PC-3 (cell line): ENCODE data around the gene MGLL. TPM values are rescaled to one million over a fixed set of nuclear protein-coding genes. Genes with fewer than 3 reads are reported as not detected.
"Not testable (repeated sequence)": the region's sequence is repeated elsewhere in the genome, so short reads cannot be mapped to it uniquely, and the experiment has no call there.

ENCODE experiments used
- ATAC-seq: fragments of 200-7000 bp; cut with Tn5 transposase; 2 replicates; pipeline ENCODE4 v1.9.1; 2020; ENCODE audit warnings: mild to moderate bottlenecking, moderate library complexity
- BruUV-seq: library from RNA; stranded (reverse); fragments of 400-500 nt; replicated peaks from 2 replicates; lab custom pipeline; 2021; lab: Mats Ljungman, UMichigan
- CTCF ChIA-PET: fragments of 300-600 bp; sonication (Branson Sonifier 250); formaldehyde crosslinking; loops from one replicate; lab custom pipeline; 2022; ENCODE audit warnings: antibody characterized with exemption; lab: Charles Lee
- POLR2A ChIA-PET: fragments of 300-600 bp; sonication (Branson Sonifier 250); formaldehyde crosslinking; loops from one replicate; lab custom pipeline; 2022; ENCODE audit warnings: antibody characterized with exemption; ENCODE audit not compliant: unreplicated experiment; lab: Charles Lee
- DNase-seq: peaks from one replicate; pipeline ENCODE4 v3.0.0-alpha.2; 2015
- H2AFZ ChIP-seq: fragments of 300-600 bp; sonication (generic); 2 replicates; pipeline ENCODE4 v1.6.0; 2016; ENCODE audit warnings: antibody characterized with exemption, low read length
- H3F3A ChIP-seq: fragments of 300-600 bp; sonication (generic); one replicate; pipeline ENCODE4 v1.6.0; 2017; ENCODE audit warnings: antibody characterized with exemption, low read length, control low read depth, mild to moderate bottlenecking; ENCODE audit not compliant: unreplicated experiment
- H3K27ac ChIP-seq: fragments of 300-600 bp; sonication (generic); 2 replicates; pipeline ENCODE4 v1.5.1; 2016; ENCODE audit warnings: mild to moderate bottlenecking, low read length
- H3K27me3 ChIP-seq: fragments of 300-600 bp; sonication (generic); 2 replicates; pipeline ENCODE4 v1.6.1; 2016; ENCODE audit warnings: low read length, mixed read lengths
- H3K36me3 ChIP-seq: fragments of 300-600 bp; sonication (generic); 2 replicates; pipeline ENCODE4 v1.6.1; 2016; ENCODE audit warnings: low read depth, mixed run types, low read length, mixed read lengths
- H3K4me1 ChIP-seq: fragments of 300-600 bp; sonication (generic); 2 replicates; pipeline ENCODE4 v1.5.1; 2016; ENCODE audit warnings: low read length; ENCODE audit not compliant: insufficient read depth
- H3K4me2 ChIP-seq: fragments of 300-600 bp; sonication (generic); 2 replicates; pipeline ENCODE4 v1.6.0; 2016; ENCODE audit warnings: low read length
- H3K4me3 ChIP-seq: fragments of 300-600 bp; sonication (generic); 2 replicates; pipeline ENCODE4 v1.5.1; 2016; ENCODE audit warnings: mild to moderate bottlenecking, low read length, mixed read lengths
- H3K79me2 ChIP-seq: fragments of 300-600 bp; sonication (generic); 2 replicates; pipeline ENCODE4 v1.6.1; 2017; ENCODE audit warnings: low read length, mixed read lengths
- H3K9ac ChIP-seq: fragments of 300-600 bp; sonication (generic); 2 replicates; pipeline ENCODE4 v1.6.0; 2016; ENCODE audit warnings: mild to moderate bottlenecking, low read length
- H3K9me2 ChIP-seq: fragments of 300-600 bp; sonication (generic); replicated peaks from 2 replicates; pipeline ENCODE4 v1.6.1; 2016; ENCODE audit warnings: mixed run types, low read length, mixed read lengths
- H3K9me3 ChIP-seq: fragments of 300-600 bp; sonication (generic); 2 replicates; pipeline ENCODE4 v1.6.1; 2016; ENCODE audit warnings: low read length, mixed read lengths
- H4K20me1 ChIP-seq: fragments of 300-600 bp; sonication (generic); 2 replicates; pipeline ENCODE4 v1.6.1; 2016; ENCODE audit warnings: low read length, mixed read lengths
- CTCF ChIP-seq: fragments of 300-600 bp; sonication (generic); conservative IDR thresholded peaks from 2 replicates; pipeline ENCODE4 v1.5.1; 2017; ENCODE audit warnings: antibody characterized with exemption, low read depth, mild to moderate bottlenecking, low read length
- EZH2 ChIP-seq: fragments of 300-600 bp; sonication (generic); IDR thresholded peaks from one replicate; pipeline ENCODE4 v1.6.1; 2017; ENCODE audit warnings: antibody characterized with exemption, mild to moderate bottlenecking, low read length; ENCODE audit not compliant: unreplicated experiment
- EZH2phosphoT487 ChIP-seq: fragments of 300-600 bp; sonication (generic); IDR thresholded peaks from 2 replicates; pipeline ENCODE4 v1.6.1; 2018; ENCODE audit warnings: mild to moderate bottlenecking, antibody characterized with exemption, low read length, borderline replicate concordance
- intact Hi-C: fragments of 100-400 bp; cut with micrococcal nuclease; formaldehyde crosslinking; loops from 2 replicates; pipeline ENCODE4 v1.9.0; 2023
- total RNA-seq: library from RNA; depleted of rRNA; stranded (reverse); fragments of >200 nt; gene quantifications from 2 replicates; pipeline ENCODE4 v1.2.3, GENCODE V29; 2014

MGLL gene
- total RNA-seq, 1 experiment from 2014 or later = 38.7 TPM

- intact Hi-C loops = no loop called here
- no TSS peak for BruUV-seq
- no peak overlapping the region for H3K4me2 ChIP-seq
- no peaks in the 10 kb centered on the region for H3K79me2 ChIP-seq
- no peaks in the 10 kb centered on the region for H3K9me3 ChIP-seq
- DNase-seq (no peak), ATAC-seq (no peak)
- no peak overlapping the region for H3K9ac ChIP-seq
- H3K9me2 ChIP-seq = no peaks in the 10 kb centered on the region
- ChIA-PET POLR2A (no interaction called here), CTCF (no interaction called here)
- H4K20me1 ChIP-seq = no peaks in the 10 kb centered on the region
- H3K36me3 ChIP-seq = no peaks in the 10 kb centered on the region
- no peaks in the 10 kb centered on the region for H3F3A ChIP-seq
- H3K27ac ChIP-seq = no peak overlapping the region
- TF ChIP-seq CTCF (no peak), EZH2 (no peak), EZH2phosphoT487 (no peak)
- no peak overlapping the region for H3K4me3 ChIP-seq
- no peaks in the 10 kb centered on the region for H3K27me3 ChIP-seq
- peaks cover 7% of the 10 kb centered on the region for H3K4me1 ChIP-seq
- H2AFZ ChIP-seq = no peak overlapping the region
Measured at GRCh38 chr3:127684871-127685707, 137.2 kb downstream of the MGLL start.

GRCh38 chr3:127682561-127682960 is 139.8 kb downstream of the MGLL start:
- H3K9me3 ChIP-seq = no peaks in the 10 kb centered on the region
- H3K36me3 ChIP-seq = no peaks in the 10 kb centered on the region
- ChIA-PET POLR2A (no interaction called here), CTCF (no interaction called here)
- no peaks in the 10 kb centered on the region for H3K4me1 ChIP-seq
- H3K9me2 ChIP-seq = no peaks in the 10 kb centered on the region
- H2AFZ ChIP-seq = no peak overlapping the region
- no peaks in the 10 kb centered on the region for H3K27me3 ChIP-seq
- H3K4me2 ChIP-seq = no peak overlapping the region
- no TSS peak for BruUV-seq
- no peak overlapping the region for H3K27ac ChIP-seq
- TF ChIP-seq CTCF (no peak), EZH2 (no peak), EZH2phosphoT487 (no peak)
- no peaks in the 10 kb centered on the region for H4K20me1 ChIP-seq
- DNase-seq (no peak), ATAC-seq (no peak)
- no peak overlapping the region for H3K4me3 ChIP-seq
- no peak overlapping the region for H3K9ac ChIP-seq
- intact Hi-C loops = no loop called here
- no peaks in the 10 kb centered on the region for H3K79me2 ChIP-seq
- H3F3A ChIP-seq = no peaks in the 10 kb centered on the region

- H3K4me1 ChIP-seq, ATAC-seq, H3K4me3 ChIP-seq, H3K79me2 ChIP-seq, H3K9ac ChIP-seq, intact Hi-C loops, H2AFZ ChIP-seq, CTCF ChIA-PET, H3F3A ChIP-seq, H3K27me3 ChIP-seq, H3K9me2 ChIP-seq, POLR2A ChIA-PET, H3K36me3 ChIP-seq, DNase-seq, H4K20me1 ChIP-seq, H3K4me2 ChIP-seq, BruUV-seq, H3K9me3 ChIP-seq, H3K27ac ChIP-seq: not testable (repeated sequence)
Measured at GRCh38 chr3:127682175-127682554, 140.2 kb downstream of the MGLL start.
